SK-N-SH (cell line): Measurements from ENCODE around the gene NOTUM. TPM values are rescaled to one million over a fixed set of nuclear protein-coding genes. Genes with fewer than 3 reads are reported as not detected.

Experiments used
- CTCF ChIA-PET: fragments of 300-600, 350-600 bp; formaldehyde crosslinking; extraction: SDS; loops from one replicate; lab custom pipeline; 2021; lab: Yijun Ruan, JAX
- POLR2A ChIA-PET: fragments of 350-600 bp; sonication (Branson Sonifier 250); formaldehyde crosslinking; extraction: SDS; loops from one replicate; lab custom pipeline; 2020; ENCODE audit warnings: antibody characterized with exemption, inconsistent platforms; lab: Yijun Ruan, JAX
- DNase-seq: peaks from one replicate; pipeline ENCODE4 v3.0.0; 2012
- H2AFZ ChIP-seq: fragments of 200-600 bp; sonication (generic); 2 replicates; pipeline ENCODE4 v1.8.1; 2016; ENCODE audit warnings: antibody characterized with exemption, mild to moderate bottlenecking, low read depth
- H3F3A ChIP-seq: fragments of 200-600 bp; sonication (generic); replicated peaks from 2 replicates; pipeline ENCODE3; 2016; ENCODE audit warnings: antibody characterized with exemption, mild to moderate bottlenecking; ENCODE audit not compliant: insufficient read depth
- H3K27ac ChIP-seq, 2 experiments: fragments of 200-500 bp in 1 of 2; fragments of 200-600 bp in 1 of 2; sonication (Bioruptor generic) in 1 of 2; sonication (generic), shearing (Covaris generic) in 1 of 2; 2 replicates each; pipeline versions ENCODE4 v1.5.1 to v1.6.1; 2014 to 2016; ENCODE audit warnings: low read depth in 2 of 2, inconsistent platforms in 1 of 2, low read length in 1 of 2, mild to moderate bottlenecking in 1 of 2, mixed read lengths in 1 of 2
- H3K27me3 ChIP-seq: fragments of 200-600 bp; sonication (generic), shearing (Covaris generic); 2 replicates; pipeline ENCODE4 v1.6.1; 2016; ENCODE audit warnings: mixed run types; ENCODE audit not compliant: insufficient read depth
- H3K36me3 ChIP-seq, 2 experiments: fragments of 200-500 bp in 1 of 2; fragments of 200-600 bp in 1 of 2; sonication (Bioruptor generic) in 1 of 2; sonication (generic) in 1 of 2; replicated peaks in 1 of 2; 2 replicates each; pipeline versions ENCODE3 to v1.5.1; 2014 to 2016; ENCODE audit warnings: low read length in 1 of 2, mild to moderate bottlenecking in 1 of 2; ENCODE audit not compliant: insufficient read depth in 2 of 2, control insufficient read depth in 1 of 2
- H3K4me1 ChIP-seq, 2 experiments: fragments of 200-500 bp in 1 of 2; fragments of 200-600 bp in 1 of 2; sonication (Bioruptor generic) in 1 of 2; sonication (generic), shearing (Covaris generic) in 1 of 2; 2 replicates each; pipeline versions ENCODE4 v1.5.1 to v1.6.1; 2014 to 2016; ENCODE audit warnings: low read depth in 1 of 2, low read length in 1 of 2, mixed run types in 1 of 2; ENCODE audit not compliant: insufficient read depth in 2 of 2, control insufficient read depth in 1 of 2
- H3K4me2 ChIP-seq: fragments of 200-600 bp; sonication (generic), shearing (Covaris generic); 2 replicates; pipeline ENCODE4 v1.6.1; 2017; ENCODE audit warnings: mixed run types
- H3K4me3 ChIP-seq, 2 experiments: fragments of 200-500 bp in 1 of 2; fragments of 200-600 bp in 1 of 2; sonication (Bioruptor generic) in 1 of 2; sonication (generic), shearing (Covaris generic) in 1 of 2; 2 replicates each; pipeline versions ENCODE4 v1.5.1 to v1.8.1; 2014 to 2016; ENCODE audit warnings: low read depth in 2 of 2, inconsistent platforms in 1 of 2, low read length in 1 of 2, mild to moderate bottlenecking in 1 of 2, mixed read lengths in 1 of 2, moderate library complexity in 1 of 2
- H3K79me2 ChIP-seq: fragments of 200-600 bp; sonication (generic); 2 replicates; pipeline ENCODE4 v1.8.1; 2017; ENCODE audit warnings: mild to moderate bottlenecking; ENCODE audit not compliant: insufficient read depth
- H3K9ac ChIP-seq: fragments of 200-600 bp; sonication (generic); 2 replicates; pipeline ENCODE4 v1.6.1; 2017; ENCODE audit warnings: mixed run types
- H3K9me2 ChIP-seq: fragments of 200-600 bp; sonication (generic); 2 replicates; pipeline ENCODE4 v1.6.1; 2017; ENCODE audit warnings: mixed run types
- H3K9me3 ChIP-seq: fragments of 200-600 bp; sonication (generic); 2 replicates; pipeline ENCODE4 v1.6.1; 2017; ENCODE audit warnings: mixed run types, mild to moderate bottlenecking, moderate library complexity
- H4K20me1 ChIP-seq: fragments of 200-600 bp; sonication (generic); 2 replicates; pipeline ENCODE4 v1.6.1; 2017; ENCODE audit warnings: mild to moderate bottlenecking, mixed run types; ENCODE audit not compliant: insufficient read depth
- FOSL2 ChIP-seq: IDR thresholded peaks from 2 replicates; pipeline ENCODE4 v1.4.0; 2012; ENCODE audit warnings: low read depth, mild to moderate bottlenecking, moderate library complexity, borderline replicate concordance
- MAX ChIP-seq: IDR thresholded peaks from 2 replicates; pipeline ENCODE4 v1.4.0; 2012; ENCODE audit warnings: low read depth
- MXI1 ChIP-seq: IDR thresholded peaks from 2 replicates; pipeline ENCODE4 v1.6.1; 2012; ENCODE audit warnings: mild to moderate bottlenecking, low read depth, low read length, improper control_type of control experiment
- PBX3 ChIP-seq: IDR thresholded peaks from 2 replicates; pipeline ENCODE4; 2012
- REST ChIP-seq: IDR thresholded peaks from 2 replicates; pipeline ENCODE4 v1.6.1; 2012; ENCODE audit warnings: mild to moderate bottlenecking, low read depth, low read length, moderate library complexity
- SIN3A ChIP-seq: IDR thresholded peaks from 2 replicates; pipeline ENCODE4 v1.6.1; 2012; ENCODE audit warnings: low read depth, mild to moderate bottlenecking, low read length, moderate library complexity, borderline replicate concordance
- WGBS: methylation state at CpG from one replicate; pipeline ENCODE4 v1.1.6; 2017; ENCODE audit warnings: low lambda C conversion rate; 5-methylcytosine and 5-hydroxymethylcytosine counted together
- polyA plus RNA-seq, 3 experiments: library from polyadenylated mRNA; depleted of rRNA; stranded (reverse); fragments of >200 nt; gene quantifications; 2 replicates each; pipeline ENCODE4 v1.2.3, GENCODE V29; 2012
- TF ChIP-seq, protein P1 (sequence below): fragments of 150-350 bp; IDR thresholded peaks from 2 replicates; pipeline ENCODE4 v1.6.1; 2017; ENCODE audit warnings: antibody characterized with exemption, low read length, low read depth, borderline replicate concordance

Gene NOTUM
- polyA plus RNA-seq, 1 of the 3 experiments (the other 2 are of a cell fraction), result 0.33 TPM

DNA sequence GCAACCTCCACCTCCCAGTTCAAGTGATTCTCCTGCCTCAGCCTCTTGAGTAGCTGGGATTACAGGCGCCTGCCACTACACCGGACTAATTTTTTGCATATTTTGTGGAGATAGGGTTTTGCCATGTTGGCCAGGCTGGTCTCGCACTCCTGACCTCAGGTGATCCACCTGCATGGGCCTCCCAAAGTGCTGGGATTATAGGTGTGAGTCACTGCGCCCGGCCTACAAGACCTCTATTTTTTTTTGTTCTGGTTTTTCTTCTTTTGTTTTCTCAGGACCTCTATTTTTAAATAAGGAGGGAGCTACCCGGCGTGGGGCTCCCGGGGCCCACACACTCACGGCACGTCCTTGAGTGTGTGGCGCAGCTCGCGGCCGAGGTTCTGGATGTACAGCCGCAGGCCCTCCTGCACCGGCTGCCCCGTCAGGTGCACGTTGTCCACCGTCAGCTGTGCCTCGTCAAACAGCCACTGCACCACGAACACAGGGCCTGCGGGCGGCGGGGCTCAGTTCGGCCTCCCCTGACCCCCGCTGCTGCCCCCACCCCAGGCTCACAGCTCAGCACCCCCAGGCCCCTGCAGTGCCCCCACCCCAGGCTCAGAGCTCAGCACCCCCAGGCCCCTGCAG is 5.8 kb downstream of the NOTUM start:
- H3K27ac ChIP-seq, result no peak overlapping the region
- H3K4me3 ChIP-seq, result no peak overlapping the region
- ChIA-PET POLR2A (no interaction called here), CTCF (interaction anchor here (0.8 to 12.4 kb wide), 7 partner anchors 60 to 86 kb away, joined by 3 to 168 read pairs (median 4); partner anchors contain the start of genes CENPX, DCXR and LRRC45)
- H2AFZ ChIP-seq, result no peak overlapping the region
- H3K9ac ChIP-seq, result no peak overlapping the region
- H3F3A ChIP-seq, result no peaks in the 10 kb centered on the region
- TF ChIP-seq SIN3A (no peak), MXI1 (no peak), REST (no peak), PBX3 (no peak), MAX (no peak), FOSL2 (no peak)
- TF ChIP-seq, protein P1, sequence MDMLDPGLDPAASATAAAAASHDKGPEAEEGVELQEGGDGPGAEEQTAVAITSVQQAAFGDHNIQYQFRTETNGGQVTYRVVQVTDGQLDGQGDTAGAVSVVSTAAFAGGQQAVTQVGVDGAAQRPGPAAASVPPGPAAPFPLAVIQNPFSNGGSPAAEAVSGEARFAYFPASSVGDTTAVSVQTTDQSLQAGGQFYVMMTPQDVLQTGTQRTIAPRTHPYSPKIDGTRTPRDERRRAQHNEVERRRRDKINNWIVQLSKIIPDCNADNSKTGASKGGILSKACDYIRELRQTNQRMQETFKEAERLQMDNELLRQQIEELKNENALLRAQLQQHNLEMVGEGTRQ, result no peak
- peaks cover 0 to 22% of the 10 kb centered on the region in 2 experiments; a peak in 1 of 4 replicates for H3K4me1 ChIP-seq
- WGBS, result 94% methylated on average over 26 of the region's 26 CpGs
- no peak for DNase-seq
- H3K27me3 ChIP-seq, result peaks cover 3% of the 10 kb centered on the region
- H4K20me1 ChIP-seq, result no peaks in the 10 kb centered on the region
- H3K9me3 ChIP-seq, result no peaks in the 10 kb centered on the region
- H3K9me2 ChIP-seq, result no peaks in the 10 kb centered on the region
- H3K4me2 ChIP-seq, result no peak overlapping the region
- H3K79me2 ChIP-seq, result no peaks in the 10 kb centered on the region
- H3K36me3 ChIP-seq, result no peaks in the 10 kb centered on the region
